GM21367 (cell line): ENCODE results near the gene TBXAS1.
"Not testable (repeated sequence)": the region's sequence is repeated elsewhere in the genome, so short reads cannot be mapped to it uniquely, and the experiment has no call there.

Experiments
- ATAC-seq: cut with Tn5 transposase; IDR thresholded peaks from one replicate; pipeline ENCODE4 v1.9.1; 2021; ENCODE audit not compliant: unreplicated experiment

The TBXAS1 gene

DNA sequence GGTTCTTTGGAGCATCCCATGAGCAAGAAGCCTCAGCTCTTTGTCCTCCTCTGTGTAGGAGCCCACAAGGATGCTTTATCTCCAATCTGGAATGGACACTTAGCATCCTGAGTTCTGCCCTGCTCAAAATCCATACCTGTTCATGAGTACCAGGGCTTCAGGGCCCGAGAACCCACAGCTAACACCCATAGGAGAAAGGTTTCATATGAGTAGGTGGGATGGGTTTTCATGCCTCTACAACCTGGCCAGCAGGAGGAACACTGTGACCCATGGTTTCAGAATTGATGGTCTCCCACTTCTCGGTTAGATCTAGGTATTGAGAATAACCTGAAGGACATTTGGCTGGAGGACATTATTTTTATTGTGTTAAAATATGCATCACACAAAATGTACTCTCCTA is 57.8 kb downstream of the TBXAS1 start:
- no peak for ATAC-seq

GRCh38 chr7:139887992-139888481 is 59.0 kb downstream of the TBXAS1 start:
- ATAC-seq = no peak

- ATAC-seq = no peak
These were observed 60.3 kb downstream of the TBXAS1 start for GRCh38 chr7:139889186-139889871.

GRCh38 chr7:139893461-139893860 is 64.4 kb downstream of the TBXAS1 start:
- no peak for ATAC-seq

DNA sequence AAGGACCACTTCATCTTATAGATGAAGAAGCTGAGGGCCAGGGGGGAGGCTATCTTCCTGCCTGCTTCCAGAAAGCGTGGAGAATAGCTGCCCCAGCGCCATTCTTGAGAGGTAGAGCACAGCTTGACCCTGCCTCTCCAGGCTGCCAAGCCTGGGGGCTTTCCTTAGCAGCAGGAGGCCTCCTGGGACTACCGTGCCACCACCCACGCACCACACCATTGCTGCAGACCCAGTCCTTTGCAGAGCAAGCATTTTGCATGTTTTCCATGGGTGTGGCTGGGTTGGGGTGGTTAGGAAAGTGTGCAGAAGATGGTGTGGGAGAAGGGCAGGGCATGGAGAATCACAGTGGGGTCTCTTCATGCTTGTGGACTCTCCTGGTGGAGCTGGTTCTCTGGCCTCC is 64.9 kb downstream of the TBXAS1 start:
- ATAC-seq = no peak

DNA sequence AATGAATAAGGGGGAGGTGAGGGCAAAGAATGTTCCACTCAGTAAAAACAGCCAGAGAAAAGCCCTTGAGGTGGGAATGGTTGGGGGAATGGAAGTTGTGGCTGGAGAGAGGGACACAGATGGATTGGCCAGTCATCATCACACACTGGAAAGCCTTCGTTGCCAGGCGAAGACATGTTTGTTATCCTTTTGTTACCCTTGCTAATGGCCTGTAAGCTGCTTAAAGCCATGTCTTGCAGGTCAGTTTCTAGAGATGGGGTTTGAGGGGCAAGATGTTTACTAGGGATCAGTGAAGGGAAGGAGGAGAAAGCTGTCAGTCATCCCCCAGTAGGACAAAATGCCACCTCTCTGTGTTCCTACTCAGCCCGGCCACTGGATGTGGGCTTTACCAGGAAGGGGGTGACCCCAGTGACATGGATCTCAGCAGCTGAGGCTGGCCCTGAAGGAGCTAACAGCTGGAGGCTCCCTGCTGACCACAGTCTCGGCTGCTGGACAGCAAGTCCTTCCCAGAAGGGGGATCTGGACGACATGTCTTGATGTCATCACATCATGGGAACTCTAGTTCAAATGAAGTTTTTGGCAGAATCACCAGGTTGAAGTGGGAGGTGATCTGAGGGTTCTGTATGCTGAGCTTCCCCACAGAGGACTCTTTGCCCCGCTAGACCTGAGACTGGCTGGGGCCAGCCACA is 66.2 kb downstream of the TBXAS1 start:
- ATAC-seq = no peak

DNA sequence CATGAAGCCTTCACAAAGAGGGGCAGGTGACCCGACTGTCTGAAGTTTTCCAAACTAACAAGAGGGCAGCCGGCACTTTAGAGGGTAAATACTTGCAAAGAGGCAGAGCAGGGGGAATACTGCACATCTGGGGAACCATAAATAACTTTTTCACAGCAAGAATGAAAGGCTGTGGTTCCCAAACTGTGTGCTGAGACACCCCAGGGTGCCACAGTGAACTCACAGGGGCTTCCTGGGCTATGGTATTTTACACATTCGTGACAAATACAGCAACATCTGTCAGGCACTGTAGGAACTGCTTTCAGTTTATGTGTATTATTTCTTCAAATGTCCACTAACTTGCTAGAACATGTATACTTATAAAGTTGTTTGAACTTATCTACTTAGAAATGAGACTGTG is 67.2 kb downstream of the TBXAS1 start:
- no peak for ATAC-seq

DNA sequence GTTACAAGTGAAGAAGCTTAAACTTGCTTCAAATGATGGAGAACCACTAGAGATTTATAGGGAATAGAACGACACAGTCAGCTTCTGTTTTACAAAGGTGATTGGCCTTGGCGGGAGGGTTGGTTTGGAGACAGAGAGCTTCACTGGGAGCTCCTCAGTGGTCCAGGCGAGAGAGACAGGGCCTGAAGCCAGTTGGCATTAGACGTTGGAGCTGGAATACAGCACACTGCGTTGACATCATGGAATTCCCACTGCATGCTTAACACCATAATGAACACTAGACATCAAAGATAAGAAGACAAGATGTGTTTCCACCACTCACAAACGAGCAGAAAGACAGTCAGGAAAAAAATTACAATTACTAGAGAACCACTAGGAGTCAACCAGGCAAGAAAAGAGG is 67.8 kb downstream of the TBXAS1 start:
- ATAC-seq = no peak

DNA sequence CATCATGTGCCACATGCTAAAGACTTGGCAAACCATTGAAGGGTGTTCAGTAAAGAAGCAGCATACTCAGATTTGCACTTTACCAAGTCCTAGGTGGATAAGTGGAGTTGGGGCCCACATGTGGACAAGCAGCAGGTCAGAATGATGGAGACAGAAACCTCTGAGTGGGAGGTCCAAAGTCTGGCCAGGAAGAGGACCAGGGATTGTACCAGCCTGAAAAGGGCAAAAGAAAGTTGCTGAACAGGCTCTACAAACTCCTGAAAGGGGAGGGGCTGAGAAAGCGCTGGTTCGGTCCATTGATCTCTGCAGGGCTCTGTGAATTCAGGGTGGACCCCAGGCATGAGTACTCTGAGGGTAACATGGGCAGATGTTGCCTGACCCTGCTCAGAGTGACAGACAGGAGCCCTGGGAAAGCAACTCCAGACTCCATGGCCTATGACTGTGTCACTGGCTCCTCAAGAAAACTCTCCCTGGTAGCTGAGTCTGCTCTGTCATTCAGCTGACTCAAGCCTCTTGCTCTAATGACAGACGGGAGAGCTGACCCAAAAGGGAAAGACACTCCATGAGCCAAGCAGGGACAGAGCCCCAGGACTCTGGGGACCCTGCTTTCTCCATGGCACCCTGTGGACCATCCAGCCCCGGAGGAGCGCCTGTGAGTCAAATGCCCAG is 68.5 kb downstream of the TBXAS1 start:
- no peak for ATAC-seq

DNA sequence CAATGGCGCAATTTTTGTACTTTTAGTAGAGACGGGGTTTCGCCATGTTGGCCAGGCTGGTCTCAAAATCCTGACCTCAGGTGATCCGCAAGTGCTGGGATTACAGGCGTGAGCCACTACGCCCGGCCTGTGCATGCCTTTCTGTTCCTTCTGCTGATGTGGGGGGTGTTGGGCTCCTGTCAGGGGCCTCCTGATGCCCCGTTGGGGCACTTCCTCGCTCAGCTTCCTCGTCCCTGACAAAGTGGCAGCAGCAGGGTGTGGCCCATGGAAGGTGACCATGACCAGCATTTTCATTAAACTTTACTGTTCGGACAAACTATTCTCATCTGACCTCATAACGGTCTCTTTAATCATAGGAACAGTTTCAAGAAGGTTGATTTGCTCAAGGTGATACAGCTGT is 69.4 kb downstream of the TBXAS1 start:
- no peak for ATAC-seq

- no peak for ATAC-seq
These were observed 70.4 kb downstream of the TBXAS1 start for GRCh38 chr7:139899328-139899955.

DNA sequence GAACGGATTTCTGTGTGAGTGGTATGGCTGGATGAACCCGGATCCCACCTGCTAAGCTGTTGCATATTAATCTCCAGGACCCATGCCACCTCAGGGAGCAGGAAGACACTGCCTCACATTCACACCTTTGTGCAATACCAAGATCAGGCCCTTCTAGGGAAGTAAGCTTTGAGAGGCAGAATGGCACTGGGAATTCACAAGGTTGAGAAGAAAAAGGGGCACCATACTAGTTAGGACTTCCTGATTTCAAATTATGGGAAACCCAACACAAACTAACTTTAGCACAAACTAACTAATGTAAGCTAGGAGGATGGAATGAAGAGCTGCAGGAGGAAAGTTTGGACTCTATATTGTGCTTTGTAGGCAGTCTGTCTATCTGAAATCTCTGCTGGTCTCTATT is 71.3 kb downstream of the TBXAS1 start:
- ATAC-seq = no peak

DNA sequence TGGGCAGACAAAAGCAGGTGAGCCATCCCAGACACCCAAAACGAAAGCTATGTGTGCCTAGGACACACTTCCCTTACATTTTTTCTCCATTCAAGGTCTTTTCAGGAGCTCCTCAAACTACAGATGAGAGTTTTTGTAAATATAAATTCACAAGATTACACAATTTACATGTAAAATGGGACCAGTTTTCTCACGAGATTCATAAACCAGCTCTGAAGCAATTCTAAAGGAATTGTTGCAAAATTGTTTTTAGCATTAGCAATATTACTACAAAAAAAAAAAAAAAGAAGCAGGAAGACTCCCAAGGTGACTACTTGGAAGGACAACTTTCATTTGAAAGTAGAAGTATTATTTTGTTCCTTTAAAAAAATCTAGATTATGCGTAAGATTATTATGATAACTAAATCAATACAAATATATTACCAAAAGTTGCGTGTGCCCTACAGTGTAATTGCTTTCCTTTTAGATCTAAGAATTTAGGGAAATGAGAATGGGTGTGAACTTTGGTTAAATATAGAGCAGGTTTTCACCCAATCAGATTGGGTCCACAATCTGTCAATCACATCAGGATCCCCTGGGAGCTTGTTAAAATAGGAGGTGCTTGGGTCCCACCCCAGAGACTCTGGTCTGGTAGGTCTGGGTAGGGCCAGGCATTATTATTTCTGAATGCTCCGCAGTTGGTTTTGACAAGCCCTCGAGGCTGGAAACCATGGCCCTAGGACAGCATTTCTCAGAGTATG is 72.2 kb downstream of the TBXAS1 start:
- ATAC-seq = no peak

GRCh38 chr7:139901901-139902300 is 72.8 kb downstream of the TBXAS1 start:
- no peak for ATAC-seq

DNA sequence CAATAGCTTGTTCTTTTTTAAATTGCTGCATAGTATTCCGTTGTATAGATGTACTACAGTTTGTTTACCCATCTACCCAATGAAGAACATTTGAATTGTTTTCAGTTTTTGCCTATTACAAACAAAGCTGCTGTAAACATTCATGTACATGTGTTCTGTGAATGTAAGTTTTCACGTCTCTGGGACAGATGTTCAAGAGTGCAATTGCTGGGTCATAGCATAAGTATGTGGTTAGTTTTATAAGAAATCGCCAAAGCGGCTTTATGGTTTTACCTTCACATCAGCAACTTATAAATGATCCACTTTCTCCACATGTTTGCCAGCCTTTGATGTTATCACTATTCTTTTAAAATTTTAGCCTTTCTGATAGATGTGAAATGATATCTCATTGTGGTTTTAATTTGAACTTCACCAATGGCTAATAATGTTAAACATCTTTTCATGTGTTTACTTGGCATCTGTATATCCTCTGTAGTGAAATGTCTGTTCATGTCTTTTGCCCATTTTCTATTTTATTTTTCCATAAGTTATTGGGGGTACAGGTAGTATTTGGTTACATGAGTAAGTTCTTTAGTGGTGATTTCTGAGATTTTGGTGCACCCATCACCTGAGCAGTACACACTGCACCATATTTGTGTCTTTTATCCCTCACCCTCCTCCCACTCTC is 73.5 kb downstream of the TBXAS1 start:
- no peak for ATAC-seq

DNA sequence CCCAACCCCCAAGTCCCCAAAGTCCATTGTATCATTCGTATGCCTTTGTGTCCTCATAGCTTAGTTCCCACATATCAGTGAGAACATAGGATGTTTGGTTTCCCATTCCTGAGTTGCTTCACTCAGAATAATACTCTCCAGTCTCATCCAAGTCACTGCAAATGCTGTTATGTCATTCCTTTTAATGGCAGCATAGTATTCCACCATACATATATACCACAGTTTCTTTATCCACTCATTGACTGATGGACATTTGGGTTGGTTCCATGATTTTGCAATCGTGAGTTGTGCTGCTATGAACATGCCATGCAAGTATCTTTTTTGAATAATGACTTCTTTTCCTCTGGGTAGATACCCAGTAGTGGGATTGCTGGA is 74.0 kb downstream of the TBXAS1 start:
- not testable (repeated sequence) for ATAC-seq

DNA sequence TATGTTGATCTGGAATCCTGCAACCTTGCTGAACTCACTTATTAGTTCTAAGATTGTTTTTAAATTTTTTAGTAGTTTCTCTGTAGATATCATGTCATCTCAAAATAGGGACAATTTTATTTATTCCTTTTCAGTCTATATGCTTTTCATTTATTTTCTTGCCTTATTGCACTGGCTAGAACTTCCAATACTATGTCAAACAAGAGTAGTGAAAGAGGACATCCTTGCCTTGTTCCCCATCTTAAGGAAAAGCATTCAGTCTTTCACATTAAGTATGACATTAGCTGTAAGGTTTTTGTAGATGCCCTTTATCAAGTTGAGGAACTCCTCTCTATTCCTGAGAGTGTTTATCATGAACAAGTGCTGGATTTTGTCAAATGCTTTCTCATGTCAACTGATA is 77.8 kb downstream of the TBXAS1 start:
- ATAC-seq = no peak

DNA sequence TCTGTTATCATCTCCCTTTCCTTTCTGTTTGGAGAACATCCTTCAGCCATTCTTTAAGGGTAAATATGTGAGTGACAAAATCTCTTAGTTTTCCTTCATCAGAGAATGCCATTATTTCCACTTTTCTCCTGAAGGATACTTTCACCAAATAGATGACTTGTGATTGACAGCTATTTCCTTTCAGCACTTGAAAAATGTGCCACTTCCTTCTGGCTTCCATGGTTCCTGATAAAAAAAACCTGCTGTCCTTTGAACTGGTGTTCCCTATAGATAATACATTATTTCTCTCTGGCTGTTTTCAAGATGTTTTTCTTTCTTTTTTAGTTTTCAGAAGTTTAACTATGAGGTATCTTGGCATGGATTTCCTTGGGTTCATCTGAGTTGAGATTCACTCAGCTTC is 79.7 kb downstream of the TBXAS1 start:
- ATAC-seq = no peak

DNA sequence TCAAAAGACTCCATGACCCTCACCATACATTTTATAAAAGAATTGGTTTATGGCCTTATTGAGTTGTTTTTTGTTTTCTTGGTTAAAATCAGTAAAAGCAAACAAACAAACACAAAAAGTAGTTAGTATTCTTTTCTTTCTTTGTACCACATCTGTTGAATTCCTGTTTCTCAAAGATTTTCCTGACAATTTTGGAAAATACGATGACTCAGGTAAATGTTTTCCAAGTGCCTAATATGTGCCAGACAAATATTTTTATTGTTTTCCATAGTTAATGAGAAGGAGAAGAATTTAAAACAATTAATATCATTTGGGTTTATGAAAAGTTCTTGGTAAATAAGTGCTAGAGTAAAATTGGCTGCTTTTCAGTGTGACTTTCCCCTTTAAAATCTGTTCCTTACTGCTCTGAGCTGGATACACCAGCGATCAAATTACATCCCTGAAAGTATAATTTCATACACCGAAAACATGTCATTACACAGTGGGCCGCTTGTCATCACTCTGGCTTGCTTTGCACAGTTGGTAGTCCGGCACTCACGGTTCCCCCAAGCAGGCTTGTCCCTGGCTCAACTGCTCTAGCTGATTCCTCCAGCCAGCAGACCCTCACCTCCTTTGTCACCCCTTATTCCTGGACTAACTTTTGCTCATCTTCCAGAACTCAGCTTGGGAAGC is 80.5 kb downstream of the TBXAS1 start:
- ATAC-seq = no peak
